Fibroblast of pulmonary artery (primary cell): Measurements from ENCODE around the gene SPNS2.

ENCODE experiments used
- DNase-seq: peaks from one replicate; pipeline ENCODE4 v3.0.0-alpha.2; 2010; ENCODE audit warnings: low read depth
- H3K4me3 ChIP-seq: replicated peaks from 2 replicates; pipeline ENCODE4 v1.5.1; 2011; ENCODE audit warnings: low read depth, mild to moderate bottlenecking, control low read depth, low read length, moderate library complexity
- CTCF ChIP-seq: IDR thresholded peaks from 2 replicates; pipeline ENCODE4 v1.5.1; 2011; ENCODE audit warnings: mild to moderate bottlenecking, control low read depth, low read length, inconsistent platforms; ENCODE audit errors: missing control alignments

SPNS2 gene

GRCh38 chr17:4533523-4534504 lies 35.1 kb downstream of the SPNS2 start:
- H3K4me3 ChIP-seq = no peak overlapping the region
- TF ChIP-seq CTCF = no peak
- no peak for DNase-seq

- no peak for DNase-seq
- no peak for TF ChIP-seq CTCF
- no peak overlapping the region for H3K4me3 ChIP-seq
Observed at GRCh38 chr17:4534515-4534914, 35.8 kb downstream of the SPNS2 start.

- no peak for TF ChIP-seq CTCF
- DNase-seq = no peak
- H3K4me3 ChIP-seq = no peak overlapping the region
Observed at GRCh38 chr17:4534928-4535666, 36.4 kb downstream of the SPNS2 start.

GRCh38 chr17:4535667-4536258 lies 37.1 kb downstream of the SPNS2 start:
- H3K4me3 ChIP-seq = no peak overlapping the region
- TF ChIP-seq CTCF = no peak

GRCh38 chr17:4536259-4536741 lies 37.6 kb downstream of the SPNS2 start:
- TF ChIP-seq CTCF = no peak
- DNase-seq = no peak
- no peak overlapping the region for H3K4me3 ChIP-seq

More at GRCh38 chr17:4535667-4536258, 37.1 kb downstream of the SPNS2 start:
- no peak for DNase-seq

GRCh38 chr17:4536742-4537411 lies 38.2 kb downstream of the SPNS2 start:
- no peak overlapping the region for H3K4me3 ChIP-seq
- DNase-seq = peak; percentile 67
- TF ChIP-seq CTCF = no peak
